Measurements from ENCODE around the gene CRIP3.
"Not testable (repeated sequence)": the region's sequence is repeated elsewhere in the genome, so short reads cannot be mapped to it uniquely, and the experiment has no call there.

DNA sequence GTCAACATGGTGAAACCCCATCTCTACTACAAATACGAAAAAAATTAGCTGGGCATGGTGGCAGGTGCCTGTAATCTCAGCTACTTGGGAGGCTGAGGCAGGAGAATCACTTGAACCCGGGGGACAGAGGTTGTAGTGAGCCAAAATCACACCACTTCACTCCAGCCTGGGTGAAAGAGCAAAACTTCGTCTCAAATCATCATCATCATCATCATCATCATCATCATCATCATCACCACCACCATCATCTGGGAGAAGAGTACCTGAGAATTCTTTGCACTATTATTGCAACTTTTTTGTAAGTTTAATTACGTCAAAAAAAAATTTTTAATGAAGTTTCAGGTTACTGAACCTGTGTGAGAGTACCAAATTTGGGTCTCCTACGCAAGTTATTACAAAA lies 43.3 kb upstream of the CRIP3 start:
- TF ChIP-seq IRF2 (CRISPR knock-in tag; IDR thresholded peaks at IDR 0.05); CHD4 (IDR thresholded peaks at IDR 0.05; ENCODE audit: borderline replicate concordance, low read length); ZNF75D (CRISPR knock-in tag; IDR thresholded peaks at IDR 0.05; ENCODE audit: borderline replicate concordance): not testable (repeated sequence)
- TF ChIP-seq, protein P1, sequence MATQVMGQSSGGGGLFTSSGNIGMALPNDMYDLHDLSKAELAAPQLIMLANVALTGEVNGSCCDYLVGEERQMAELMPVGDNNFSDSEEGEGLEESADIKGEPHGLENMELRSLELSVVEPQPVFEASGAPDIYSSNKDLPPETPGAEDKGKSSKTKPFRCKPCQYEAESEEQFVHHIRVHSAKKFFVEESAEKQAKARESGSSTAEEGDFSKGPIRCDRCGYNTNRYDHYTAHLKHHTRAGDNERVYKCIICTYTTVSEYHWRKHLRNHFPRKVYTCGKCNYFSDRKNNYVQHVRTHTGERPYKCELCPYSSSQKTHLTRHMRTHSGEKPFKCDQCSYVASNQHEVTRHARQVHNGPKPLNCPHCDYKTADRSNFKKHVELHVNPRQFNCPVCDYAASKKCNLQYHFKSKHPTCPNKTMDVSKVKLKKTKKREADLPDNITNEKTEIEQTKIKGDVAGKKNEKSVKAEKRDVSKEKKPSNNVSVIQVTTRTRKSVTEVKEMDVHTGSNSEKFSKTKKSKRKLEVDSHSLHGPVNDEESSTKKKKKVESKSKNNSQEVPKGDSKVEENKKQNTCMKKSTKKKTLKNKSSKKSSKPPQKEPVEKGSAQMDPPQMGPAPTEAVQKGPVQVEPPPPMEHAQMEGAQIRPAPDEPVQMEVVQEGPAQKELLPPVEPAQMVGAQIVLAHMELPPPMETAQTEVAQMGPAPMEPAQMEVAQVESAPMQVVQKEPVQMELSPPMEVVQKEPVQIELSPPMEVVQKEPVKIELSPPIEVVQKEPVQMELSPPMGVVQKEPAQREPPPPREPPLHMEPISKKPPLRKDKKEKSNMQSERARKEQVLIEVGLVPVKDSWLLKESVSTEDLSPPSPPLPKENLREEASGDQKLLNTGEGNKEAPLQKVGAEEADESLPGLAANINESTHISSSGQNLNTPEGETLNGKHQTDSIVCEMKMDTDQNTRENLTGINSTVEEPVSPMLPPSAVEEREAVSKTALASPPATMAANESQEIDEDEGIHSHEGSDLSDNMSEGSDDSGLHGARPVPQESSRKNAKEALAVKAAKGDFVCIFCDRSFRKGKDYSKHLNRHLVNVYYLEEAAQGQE (IDR thresholded peaks at IDR 0.05; ENCODE audit: borderline replicate concordance in 1 of 2, low read depth in 1 of 2, low read length in 2 of 2), result not testable (repeated sequence)
